Epithelial cell of esophagus (primary cell): ENCODE data around the gene C15orf39.
A peak's percentile ranks its signal among the peaks of the same experiment; 100 is the strongest.

Experiments used
- DNase-seq: peaks from one replicate; pipeline ENCODE4 v3.0.0; 2010; ENCODE audit warnings: low read depth
- H3K4me3 ChIP-seq: 2 replicates; pipeline ENCODE4 v1.5.1; 2011; ENCODE audit warnings: mild to moderate bottlenecking, low read length, control low read depth
- CTCF ChIP-seq: IDR thresholded peaks from 2 replicates; pipeline ENCODE4 v1.5.1; 2011; ENCODE audit warnings: low read depth, mild to moderate bottlenecking, low read length, control low read depth, inconsistent platforms; ENCODE audit not compliant: insufficient read depth; ENCODE audit errors: missing control alignments

The C15orf39 gene

GRCh38 chr15:75167588-75168350 is 33.9 kb upstream of the C15orf39 start:
- DNase-seq, result peak; percentile 88
- H3K4me3 ChIP-seq, result no peak overlapping the region
- TF ChIP-seq CTCF, result no peak

- DNase-seq, result no peak
- no peak for TF ChIP-seq CTCF
Observed at GRCh38 chr15:75168374-75168773, 33.3 kb upstream of the C15orf39 start.

GRCh38 chr15:75170203-75170602 is 31.5 kb upstream of the C15orf39 start:
- no peak for TF ChIP-seq CTCF
- no peak overlapping the region for H3K4me3 ChIP-seq
- no peak for DNase-seq

More at GRCh38 chr15:75168374-75168773, 33.3 kb upstream of the C15orf39 start:
- no peak overlapping the region for H3K4me3 ChIP-seq

- H3K4me3 ChIP-seq, result no peak overlapping the region
- DNase-seq, result peak; percentile 66
- TF ChIP-seq CTCF, result no peak
Observed at GRCh38 chr15:75170711-75171341, 30.9 kb upstream of the C15orf39 start.

GRCh38 chr15:75171408-75171807 is 30.3 kb upstream of the C15orf39 start:
- H3K4me3 ChIP-seq, result no peak overlapping the region
- DNase-seq, result peak; percentile 49
- TF ChIP-seq CTCF, result no peak

- TF ChIP-seq CTCF, result no peak
- no peak for DNase-seq
- no peak overlapping the region for H3K4me3 ChIP-seq
Observed at GRCh38 chr15:75172284-75172820, 29.3 kb upstream of the C15orf39 start.
